IPS-NIHi7 (cell line): ENCODE results near the gene SDK2.

Experiments used
- DNase-seq: peaks from one replicate; pipeline ENCODE4 v3.0.0; 2012; ENCODE audit warnings: mixed read lengths; ENCODE audit errors: extremely low spot score

SDK2 gene

GRCh38 chr17:73650617-73651200 lies 6.5 kb upstream of the SDK2 start:
- no peak for DNase-seq

- peak; percentile 68 for DNase-seq
Measured at GRCh38 chr17:73650140-73650539, 5.9 kb upstream of the SDK2 start.

- DNase-seq = no peak
Measured at GRCh38 chr17:73648974-73649373, 4.7 kb upstream of the SDK2 start.

- DNase-seq = no peak
Measured at GRCh38 chr17:73648543-73648820, 4.2 kb upstream of the SDK2 start.

GRCh38 chr17:73647772-73648542 lies 3.7 kb upstream of the SDK2 start:
- DNase-seq = no peak

- DNase-seq = no peak
Measured at GRCh38 chr17:73647301-73647695, 3.1 kb upstream of the SDK2 start.

DNA sequence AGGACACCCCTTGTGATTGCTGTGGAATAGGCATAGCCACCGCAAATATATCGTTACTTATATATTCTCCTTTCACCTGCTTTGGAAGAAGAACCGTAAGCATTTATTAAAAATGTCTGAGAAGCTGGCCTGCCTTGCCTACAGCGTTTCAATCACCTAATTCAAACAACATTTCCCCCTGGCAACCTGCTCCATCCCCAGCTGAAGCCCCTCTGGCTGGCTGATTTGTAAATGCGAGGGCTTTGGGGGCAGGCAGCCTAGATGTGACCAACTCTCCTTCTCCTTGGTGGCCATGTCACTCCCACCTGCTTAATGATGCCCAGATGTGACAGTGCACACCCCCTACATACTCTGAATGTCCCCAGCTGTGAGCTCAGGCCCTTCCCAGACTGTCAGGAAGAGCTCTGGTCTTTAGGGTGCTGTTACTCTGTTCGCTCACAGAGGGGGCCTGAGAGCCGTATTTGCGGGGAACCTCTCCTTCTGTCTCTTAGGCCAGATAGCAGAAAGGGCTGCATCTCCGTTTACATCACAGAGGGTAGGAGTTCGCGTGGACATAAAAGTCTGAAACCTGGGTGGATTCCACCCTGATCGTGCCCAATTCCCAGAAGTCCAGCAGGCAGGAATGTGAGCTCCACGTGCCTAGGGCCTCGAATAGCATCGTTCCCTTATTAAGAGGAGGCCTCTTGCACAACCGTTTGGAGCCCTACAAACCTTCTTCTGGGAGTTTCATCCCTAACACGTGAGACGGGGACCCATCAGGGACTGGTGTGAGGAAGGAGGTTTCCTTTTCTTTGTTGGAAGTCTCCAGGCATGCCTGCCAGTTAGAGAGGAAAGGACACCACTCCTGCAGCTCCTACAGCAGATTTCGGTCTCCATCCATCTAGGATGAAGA lies 2.4 kb upstream of the SDK2 start:
- peak; percentile 72 for DNase-seq

GRCh38 chr17:73645050-73645871 lies 1.0 kb upstream of the SDK2 start:
- peak; percentile 78 for DNase-seq

DNA sequence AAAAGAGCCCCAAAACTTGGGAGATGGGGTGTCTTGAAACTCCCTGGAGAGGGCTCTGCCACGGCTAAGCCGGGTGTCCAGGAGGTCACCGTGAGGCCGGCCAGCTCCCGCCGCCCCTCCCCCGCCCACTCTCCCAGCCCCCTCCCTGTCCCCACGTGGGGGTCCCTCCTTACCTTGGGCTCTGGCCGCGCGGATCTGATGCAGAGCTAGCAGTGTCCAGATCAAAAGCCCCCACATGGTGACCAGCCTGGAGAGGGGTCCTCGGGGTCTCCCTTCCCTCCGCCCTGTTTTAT lies 447 bp downstream of the SDK2 start:
- no peak for DNase-seq

GRCh38 chr17:73643001-73643851 lies 1.0 kb downstream of the SDK2 start:
- peak; percentile 64 for DNase-seq

GRCh38 chr17:73642659-73643000 lies 1.6 kb downstream of the SDK2 start:
- DNase-seq = no peak

DNA sequence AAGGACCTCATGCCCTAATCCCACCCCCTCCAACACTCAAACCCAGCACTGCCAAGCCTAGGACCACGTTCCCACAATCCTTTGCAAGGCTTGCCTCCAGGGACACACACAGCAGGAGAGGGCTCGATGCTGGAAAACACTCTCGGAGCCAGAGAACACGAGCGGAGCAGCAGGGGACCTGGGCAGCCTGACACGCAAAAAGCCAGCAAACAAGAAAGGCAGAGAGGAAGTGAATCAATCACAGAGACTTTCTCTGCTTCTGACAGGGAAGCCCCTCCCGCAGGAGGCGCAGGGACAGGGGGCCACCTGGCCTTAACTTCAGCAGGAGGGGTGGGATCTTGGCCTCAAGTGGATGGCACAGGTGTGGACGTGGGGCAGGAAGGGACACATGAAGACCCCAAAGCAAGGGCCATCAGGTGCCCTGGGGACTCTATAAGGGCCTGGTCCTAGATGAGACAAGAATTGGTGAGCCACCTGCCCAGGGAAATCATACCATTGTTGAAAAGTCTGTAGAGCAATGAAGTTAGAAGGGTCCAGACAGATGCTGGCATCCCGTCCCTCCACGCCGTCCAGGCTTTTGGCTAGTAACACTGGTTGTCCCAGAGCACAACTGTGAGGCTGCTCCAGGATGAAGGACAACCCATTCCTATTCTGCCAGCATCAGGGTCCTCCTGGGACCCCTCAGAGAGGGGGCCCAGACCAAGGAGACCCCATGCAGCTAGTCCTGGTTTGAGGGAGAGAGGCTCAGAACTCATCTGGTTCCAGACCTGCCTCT lies 2.2 kb downstream of the SDK2 start:
- DNase-seq = no peak

- no peak for DNase-seq
Measured at GRCh38 chr17:73640691-73641090, 3.6 kb downstream of the SDK2 start.

DNA sequence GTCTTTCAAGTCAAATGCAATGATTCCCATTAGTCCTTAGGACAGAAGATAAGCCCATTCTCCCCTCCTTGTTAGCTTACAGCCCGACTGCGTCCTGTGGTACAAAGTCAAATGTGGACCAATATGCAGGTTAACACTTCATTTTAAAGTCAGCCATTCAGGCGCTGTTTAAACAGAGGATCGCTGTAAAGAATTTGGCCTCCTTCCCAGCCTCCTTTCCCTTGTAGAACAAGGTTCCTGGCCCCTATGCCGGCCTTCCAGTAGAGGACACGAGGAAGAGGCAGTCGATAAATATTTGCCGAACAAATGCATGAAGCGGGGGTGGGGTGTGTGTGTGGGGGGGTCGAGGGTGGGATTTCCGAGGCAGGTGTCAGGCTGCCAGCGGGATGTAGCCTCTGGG lies 4.3 kb downstream of the SDK2 start:
- DNase-seq = no peak

DNA sequence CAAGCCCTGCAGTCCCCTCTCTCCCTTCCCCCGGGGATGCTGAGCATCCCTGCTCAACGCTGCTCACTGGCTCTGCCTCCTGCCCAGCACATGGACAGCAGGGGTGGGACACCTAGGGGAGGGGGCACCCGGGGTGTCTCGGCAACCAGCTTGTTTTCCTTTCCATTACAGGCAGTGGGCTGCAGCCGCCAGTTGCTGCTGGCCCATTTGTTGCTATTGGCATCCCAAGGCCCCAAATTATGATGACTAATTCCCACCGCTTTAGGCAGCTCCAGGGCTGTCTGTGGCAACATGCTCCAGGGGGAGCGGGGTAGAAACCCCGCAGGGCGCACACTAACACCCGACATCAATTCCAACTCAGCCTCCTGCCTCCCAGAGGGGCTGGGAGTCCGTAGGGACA lies 4.9 kb downstream of the SDK2 start:
- no peak for DNase-seq

- DNase-seq = no peak
Measured at GRCh38 chr17:73638556-73638955, 5.7 kb downstream of the SDK2 start.

DNA sequence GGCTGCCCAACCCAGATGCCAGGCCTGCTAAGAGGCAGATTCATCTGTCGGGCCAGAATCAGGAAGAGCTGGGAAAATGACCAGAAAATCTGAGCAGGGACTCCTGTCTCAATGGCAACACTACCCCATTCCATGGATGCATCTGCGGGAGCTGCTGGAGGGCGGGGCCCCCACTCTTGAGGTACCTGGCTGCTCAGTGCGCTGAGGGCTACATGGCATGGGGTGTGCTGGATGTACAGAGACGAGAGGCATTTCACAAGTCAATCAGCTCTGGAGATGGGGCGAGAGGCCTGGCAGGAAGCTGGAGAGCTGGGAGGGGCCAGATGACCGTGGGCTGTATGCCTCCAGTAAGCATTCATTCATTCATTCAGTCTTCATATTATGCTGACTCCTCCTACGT lies 6.4 kb downstream of the SDK2 start:
- DNase-seq = no peak

DNA sequence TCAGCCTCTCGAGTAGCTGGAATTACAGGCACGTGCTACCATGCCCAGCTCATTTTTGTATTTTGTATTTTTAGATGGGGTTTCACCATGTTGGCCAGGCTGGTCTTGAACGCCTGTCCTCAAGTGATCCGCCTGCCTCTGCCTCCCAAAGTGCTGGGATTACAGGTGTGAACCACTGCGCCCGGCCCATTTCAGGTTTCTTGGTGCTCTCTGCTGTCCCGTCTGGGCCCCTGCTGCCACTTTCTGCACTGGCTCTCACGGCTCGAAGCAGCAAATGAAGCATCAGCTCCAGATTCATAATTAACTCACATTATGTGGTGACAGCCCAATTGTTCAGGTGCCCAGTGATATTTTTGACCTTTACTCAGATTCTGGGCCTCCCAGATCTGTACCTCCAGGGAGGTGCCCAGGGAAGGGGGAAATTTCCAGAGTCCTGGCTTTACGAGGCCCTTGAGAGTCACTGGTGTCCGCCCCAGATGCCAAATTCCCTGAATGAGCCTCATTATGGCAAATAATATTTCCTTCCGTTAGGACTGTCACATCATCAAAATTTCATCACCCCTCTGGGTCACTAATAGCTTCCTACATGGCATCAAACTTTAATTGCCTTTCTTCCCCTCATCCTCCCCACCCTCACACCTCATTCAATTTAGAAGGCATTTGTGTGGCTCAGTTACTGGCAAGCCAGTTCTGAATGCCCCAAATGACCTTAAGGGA lies 9.0 kb downstream of the SDK2 start:
- DNase-seq = no peak

- DNase-seq = no peak
Measured at GRCh38 chr17:73634629-73635028, 9.6 kb downstream of the SDK2 start.

DNA sequence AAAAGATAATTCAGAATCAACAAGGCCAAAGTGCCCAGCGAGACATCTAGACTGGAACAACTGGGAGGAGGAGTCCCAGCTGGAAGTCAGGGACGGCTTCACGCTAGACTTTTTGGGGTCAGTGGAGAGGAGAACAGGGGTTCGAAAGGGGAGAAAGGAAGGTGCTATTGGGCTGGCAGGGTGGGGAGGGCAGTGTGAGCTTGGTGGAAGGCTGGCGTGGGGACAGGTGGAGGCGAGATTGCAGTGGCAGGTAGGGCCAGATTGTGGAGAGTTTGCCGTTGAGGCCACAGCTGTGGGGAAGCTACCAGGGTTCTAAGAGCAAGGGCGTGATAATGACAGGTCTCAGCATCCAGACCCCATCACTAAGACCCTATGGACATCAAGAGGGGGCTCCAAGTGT lies 10.5 kb downstream of the SDK2 start:
- no peak for DNase-seq
